ENCODE measurements around the gene FLT1.

DNA sequence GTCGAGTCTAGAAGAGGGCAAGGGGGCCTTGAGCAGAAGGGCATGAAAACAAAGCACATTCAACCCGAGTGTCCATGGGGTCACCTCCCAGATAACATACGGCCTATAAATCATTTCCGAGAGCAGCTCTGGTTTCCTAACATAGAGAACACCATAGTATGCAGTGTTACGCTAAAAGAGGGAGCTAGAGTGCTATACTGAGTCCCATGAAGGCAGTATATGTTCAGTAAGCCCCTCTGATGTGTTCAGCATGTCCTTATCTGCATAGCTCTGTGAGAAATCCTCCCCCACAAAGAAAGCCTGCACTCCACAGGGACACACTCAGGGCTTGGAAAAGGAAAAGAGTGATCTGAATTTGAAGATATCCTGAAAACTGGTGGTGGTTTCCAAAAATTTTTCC, 175.4 kb downstream of the FLT1 start:
- TF ChIP-seq, protein P1, sequence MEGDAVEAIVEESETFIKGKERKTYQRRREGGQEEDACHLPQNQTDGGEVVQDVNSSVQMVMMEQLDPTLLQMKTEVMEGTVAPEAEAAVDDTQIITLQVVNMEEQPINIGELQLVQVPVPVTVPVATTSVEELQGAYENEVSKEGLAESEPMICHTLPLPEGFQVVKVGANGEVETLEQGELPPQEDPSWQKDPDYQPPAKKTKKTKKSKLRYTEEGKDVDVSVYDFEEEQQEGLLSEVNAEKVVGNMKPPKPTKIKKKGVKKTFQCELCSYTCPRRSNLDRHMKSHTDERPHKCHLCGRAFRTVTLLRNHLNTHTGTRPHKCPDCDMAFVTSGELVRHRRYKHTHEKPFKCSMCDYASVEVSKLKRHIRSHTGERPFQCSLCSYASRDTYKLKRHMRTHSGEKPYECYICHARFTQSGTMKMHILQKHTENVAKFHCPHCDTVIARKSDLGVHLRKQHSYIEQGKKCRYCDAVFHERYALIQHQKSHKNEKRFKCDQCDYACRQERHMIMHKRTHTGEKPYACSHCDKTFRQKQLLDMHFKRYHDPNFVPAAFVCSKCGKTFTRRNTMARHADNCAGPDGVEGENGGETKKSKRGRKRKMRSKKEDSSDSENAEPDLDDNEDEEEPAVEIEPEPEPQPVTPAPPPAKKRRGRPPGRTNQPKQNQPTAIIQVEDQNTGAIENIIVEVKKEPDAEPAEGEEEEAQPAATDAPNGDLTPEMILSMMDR (IDR thresholded peaks at IDR 0.05), result no peak
- no peak for TF ChIP-seq POLR2AphosphoS5 (IDR thresholded peaks at IDR 0.05)
- TF ChIP-seq POLR2A (IDR thresholded peaks at IDR 0.05), result no peak
- TF ChIP-seq EP300 (IDR thresholded peaks at IDR 0.05), result no peak
